SW 1271 (cell line): ENCODE data around the gene MCM6.

Experiments used
- DNase-seq, 2 experiments: peaks; one replicate each; lab custom pipeline; 2025; lab: John Stamatoyannopoulos, UW

Gene MCM6

DNA sequence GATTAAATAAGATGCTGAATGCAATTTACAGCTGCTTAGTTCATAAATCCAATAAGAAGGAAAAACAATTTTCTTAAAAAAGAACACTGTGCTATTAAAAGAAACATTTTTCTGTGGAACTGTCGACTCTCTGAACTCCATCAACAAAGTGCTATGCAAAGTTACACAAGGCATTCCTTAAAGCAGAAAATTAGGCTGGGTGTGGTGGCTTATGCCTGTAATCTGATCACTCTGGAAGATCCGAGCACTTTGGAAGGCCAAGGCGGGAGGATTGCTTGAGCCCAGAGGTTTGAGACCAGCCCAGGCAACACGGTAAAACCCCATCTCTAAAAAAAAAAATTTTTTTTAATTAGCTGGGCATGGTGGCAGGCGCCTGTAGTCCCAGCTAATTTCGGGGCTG is 13.0 kb downstream of the MCM6 start:
- DNase-seq, result no peak

DNA sequence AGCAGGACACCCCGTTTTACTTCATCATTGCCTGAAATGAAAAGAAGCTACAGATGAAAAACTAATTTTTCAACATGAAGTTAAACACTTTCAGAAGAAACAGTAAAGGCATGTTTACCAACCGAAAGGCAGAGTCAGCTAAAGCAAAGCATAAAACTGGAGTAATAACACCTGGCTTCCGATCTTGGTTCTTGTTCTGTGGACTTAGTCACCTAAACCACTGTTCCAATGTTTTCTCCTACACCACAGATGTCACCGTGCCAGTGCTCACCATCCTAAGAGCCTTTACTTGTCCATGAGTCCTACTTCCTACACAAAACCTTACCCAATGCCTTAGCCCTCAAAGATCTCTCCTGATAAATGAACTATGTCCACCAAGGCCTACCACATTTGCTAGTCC is 13.5 kb downstream of the MCM6 start:
- no peak for DNase-seq

DNA sequence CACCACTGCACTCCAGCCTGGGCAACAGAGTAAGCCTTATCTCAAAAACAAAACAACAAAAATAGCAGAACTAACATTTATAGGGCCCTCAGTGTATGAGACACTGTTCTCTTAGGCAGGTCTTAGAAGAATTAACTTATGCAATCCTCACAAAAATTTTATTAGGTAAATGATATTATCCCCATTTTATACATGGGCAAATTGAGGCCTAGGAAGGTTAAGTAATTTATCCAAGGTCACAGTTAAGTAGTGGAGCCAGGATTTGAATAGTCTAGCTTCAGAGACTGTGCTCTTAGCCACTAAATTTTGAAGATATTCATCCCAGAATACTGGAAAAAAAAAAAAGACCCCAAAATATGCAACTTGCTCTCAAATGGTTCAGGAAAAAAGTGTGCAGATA is 22.8 kb downstream of the MCM6 start:
- no peak for DNase-seq

- no peak for DNase-seq
These were observed 24.4 kb downstream of the MCM6 start for GRCh38 chr2:135851858-135852257.

GRCh38 chr2:135850892-135851668 is 25.2 kb downstream of the MCM6 start:
- no peak for DNase-seq

DNA sequence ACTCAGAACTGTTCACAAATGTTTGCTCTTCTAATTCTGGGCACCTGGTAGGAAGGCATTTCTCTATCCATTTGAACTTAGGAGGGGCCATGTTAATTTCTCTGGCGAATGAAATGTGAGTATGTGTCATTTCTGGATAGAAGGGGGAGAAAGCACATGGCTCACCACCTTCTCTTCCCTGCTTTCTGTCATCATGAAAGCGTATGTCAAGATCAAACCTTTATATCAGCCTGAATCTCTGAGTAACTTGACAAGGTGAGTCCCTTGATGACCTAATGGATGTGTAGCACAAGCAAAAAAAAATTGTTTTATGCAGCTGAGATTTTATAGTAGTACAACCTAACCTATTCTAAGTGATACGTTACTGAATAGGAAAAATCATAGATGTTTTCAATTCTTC is 27.2 kb downstream of the MCM6 start:
- no peak for DNase-seq

DNA sequence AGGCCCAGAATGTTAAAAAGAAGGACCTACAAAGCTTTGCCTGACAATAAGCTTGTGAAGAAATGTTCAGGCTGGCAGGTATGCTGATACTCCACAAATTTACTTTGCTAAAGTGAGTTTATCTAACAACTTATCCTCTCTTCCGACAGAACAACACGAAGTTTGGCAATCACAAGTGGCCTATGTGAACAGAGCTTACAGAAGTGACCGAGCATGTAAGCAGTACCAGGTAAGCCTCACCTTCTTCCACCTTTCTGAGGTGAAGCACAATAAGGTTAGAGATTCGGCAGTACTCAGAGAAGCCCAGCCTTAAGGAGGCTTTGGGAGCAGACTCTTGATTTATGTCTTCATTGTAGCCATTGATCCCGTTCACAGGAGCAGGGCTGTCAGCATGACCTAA is 30.2 kb downstream of the MCM6 start:
- DNase-seq, result no peak

GRCh38 chr2:135845257-135845656 is 31.0 kb downstream of the MCM6 start:
- DNase-seq, result no peak

GRCh38 chr2:135844301-135844895 is 31.8 kb downstream of the MCM6 start:
- DNase-seq, result no peak

DNA sequence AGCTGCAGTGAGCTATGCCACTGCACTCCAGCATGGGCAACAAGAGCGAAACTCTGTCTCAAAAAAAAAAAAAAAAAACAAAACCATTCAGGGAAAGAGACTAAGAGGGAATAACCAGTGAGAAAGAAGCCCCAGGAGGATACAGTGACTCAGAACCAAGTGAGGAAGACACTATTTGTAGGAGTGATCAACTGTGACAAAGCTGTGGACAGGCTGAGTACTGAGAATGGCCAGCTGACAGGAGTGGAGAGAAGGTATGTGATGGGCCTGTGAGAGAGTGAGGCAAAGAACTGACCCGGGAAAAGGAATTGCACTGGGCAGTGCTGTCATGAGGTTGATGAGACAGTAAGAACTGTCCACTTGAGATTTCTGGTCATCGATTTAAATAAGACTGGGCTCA is 32.6 kb downstream of the MCM6 start:
- DNase-seq, result no peak

DNA sequence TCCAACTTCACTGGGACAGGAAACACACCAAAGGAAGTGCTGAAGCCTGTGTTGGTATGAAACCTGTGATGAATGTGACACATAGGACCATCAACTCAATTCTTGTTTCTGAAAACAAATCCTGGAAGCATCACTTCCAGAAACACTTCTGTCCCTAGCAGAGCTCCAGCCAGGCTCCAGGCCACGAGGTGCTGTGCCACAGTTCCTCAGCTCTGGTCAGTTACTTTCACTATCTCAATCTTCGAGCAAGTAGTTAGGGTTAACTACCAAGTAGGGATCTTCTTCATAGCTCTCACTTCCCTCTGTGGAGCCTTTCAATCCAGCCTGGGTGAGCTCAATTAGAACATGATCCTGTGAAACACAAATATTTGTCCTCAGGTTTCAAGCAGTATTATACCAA is 35.6 kb downstream of the MCM6 start:
- DNase-seq, result no peak

- no peak for DNase-seq
These were observed 36.5 kb downstream of the MCM6 start for GRCh38 chr2:135839713-135840112.

DNA sequence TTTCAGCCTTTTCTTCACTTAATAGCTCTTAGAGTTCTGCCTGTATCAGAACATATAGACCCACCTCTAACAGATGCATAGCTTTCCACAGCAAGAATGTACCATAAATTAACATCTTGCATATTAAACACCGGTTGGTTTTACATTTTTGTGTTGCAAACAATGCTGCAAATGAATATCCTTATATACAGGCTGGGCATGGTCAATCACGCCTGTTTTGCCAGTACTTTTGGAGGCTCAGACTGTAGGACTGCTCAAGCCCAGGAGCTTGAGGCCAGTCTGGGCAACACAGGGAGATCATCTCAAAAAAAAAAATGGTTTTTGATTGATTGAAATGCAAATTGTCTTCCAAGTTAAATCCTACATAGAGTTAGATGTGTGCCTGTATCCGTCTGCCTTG is 37.7 kb downstream of the MCM6 start:
- DNase-seq, result no peak

DNA sequence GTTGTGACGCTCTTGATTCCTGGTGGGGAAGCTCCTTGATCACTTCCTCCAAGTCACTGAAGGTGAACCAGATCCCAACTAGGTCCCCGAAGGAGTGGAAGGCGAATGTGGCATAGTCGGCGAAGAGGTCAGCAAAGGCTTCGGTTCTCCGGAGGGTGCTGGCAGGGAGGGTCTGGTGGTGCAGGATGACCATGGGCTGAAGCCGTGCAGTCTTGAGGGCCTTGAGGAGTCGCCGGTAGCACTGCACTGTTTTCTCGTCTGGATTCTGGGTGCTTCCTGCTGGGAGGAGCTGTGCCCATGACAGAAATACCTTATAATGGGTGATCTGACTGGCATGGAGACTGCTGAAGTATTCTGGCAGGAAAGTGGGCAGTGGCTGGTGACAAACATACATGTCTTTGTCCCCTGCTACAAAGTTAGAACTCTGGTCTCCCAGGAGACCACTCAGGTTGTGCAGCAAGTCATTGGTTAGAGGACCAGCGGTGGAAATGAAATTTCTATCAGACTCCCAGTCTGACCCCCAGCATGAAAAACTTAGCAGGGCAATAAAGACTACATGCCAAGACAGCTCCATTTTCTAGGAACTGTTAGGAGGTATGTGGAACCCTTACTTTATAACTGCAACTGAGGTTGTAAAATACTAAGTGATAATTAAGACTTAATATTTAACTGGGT is 39.5 kb downstream of the MCM6 start, which contains the start of gene LCT:
TSS of gene LCT (minus strand) at position 589 of the 675 bp plus-strand sequence. CDS start at position 574, 15 bp downstream.
- DNase-seq, result no peak

GRCh38 chr2:135832891-135833290 is 43.4 kb downstream of the MCM6 start:
- DNase-seq, result no peak

- DNase-seq, result no peak
These were observed 44.9 kb downstream of the MCM6 start for GRCh38 chr2:135831180-135831812.

DNA sequence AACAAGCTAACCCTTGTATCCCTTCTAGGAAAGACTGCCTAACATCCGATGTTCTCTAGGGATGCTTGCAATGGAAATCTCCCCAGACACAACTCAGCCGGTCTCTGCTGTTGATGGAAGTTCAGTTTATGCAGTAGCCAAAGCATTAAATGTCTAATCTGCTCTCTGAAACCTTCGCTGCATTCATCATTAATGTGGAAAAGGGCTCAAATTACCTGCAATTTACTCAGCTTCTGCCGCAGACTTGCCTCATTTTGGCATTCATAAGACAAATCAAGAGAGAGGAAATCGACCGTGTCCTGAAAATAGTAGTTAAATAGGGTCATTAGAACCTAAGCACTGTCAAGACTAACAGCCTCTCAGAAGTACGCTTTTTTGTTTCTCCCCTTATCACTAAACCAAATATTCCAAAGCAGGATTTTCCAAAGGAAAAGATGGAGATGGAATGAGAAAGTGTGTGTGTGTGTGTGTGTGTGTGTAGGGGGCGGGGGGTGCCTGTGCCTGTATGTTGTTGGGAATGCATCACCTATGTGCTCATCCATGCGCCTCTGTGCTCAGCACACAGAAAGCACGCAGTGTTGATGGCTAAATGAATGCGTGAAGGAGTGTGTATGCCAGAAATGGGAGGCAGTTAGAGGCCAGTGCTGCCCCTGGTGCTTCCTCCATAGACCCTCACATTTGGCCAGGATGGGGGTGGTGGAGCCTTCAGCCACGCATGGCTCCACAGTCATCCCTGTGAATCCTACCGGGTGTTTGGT is 46.7 kb downstream of the MCM6 start:
- DNase-seq, result no peak

- no peak for DNase-seq
These were observed 49.7 kb downstream of the MCM6 start for GRCh38 chr2:135826544-135826943.

GRCh38 chr2:135825550-135826176 is 50.6 kb downstream of the MCM6 start:
- no peak for DNase-seq

- no peak for DNase-seq
These were observed 51.1 kb downstream of the MCM6 start for GRCh38 chr2:135825131-135825530.

GRCh38 chr2:135822855-135823254 is 53.4 kb downstream of the MCM6 start:
- DNase-seq, result no peak

GRCh38 chr2:135821190-135821589 is 55.1 kb downstream of the MCM6 start:
- no peak for DNase-seq
